SK-N-MC (cell line): ENCODE results near the gene TCHHL1.

ENCODE experiments used
- DNase-seq: peaks from one replicate; pipeline ENCODE4 v3.0.0-alpha.2; 2011; ENCODE audit warnings: low read depth, low spot score
- H3K27ac ChIP-seq: fragments of 200-600 bp; sonication (generic); 2 replicates; pipeline ENCODE4 v1.5.1; 2016; ENCODE audit warnings: mixed run types
- H3K36me3 ChIP-seq: fragments of 200-600 bp; sonication (generic); 2 replicates; pipeline ENCODE4 v1.6.1; 2017; ENCODE audit warnings: antibody characterized with exemption, low read length, mixed read lengths; ENCODE audit not compliant: insufficient read depth
- H3K4me3 ChIP-seq: fragments of 200-600 bp; sonication (generic); 2 replicates; pipeline ENCODE4 v1.5.1; 2016
- H3K9ac ChIP-seq: fragments of 200-600 bp; sonication (generic); 2 replicates; pipeline ENCODE4 v1.8.0; 2017; ENCODE audit warnings: mixed run types, mixed read lengths; ENCODE audit not compliant: insufficient read length
- H3K9me3 ChIP-seq: fragments of 200-600 bp; sonication (generic); 2 replicates; pipeline ENCODE4 v1.6.1; 2017; ENCODE audit warnings: low read depth, mild to moderate bottlenecking, antibody characterized with exemption, low read length, moderate library complexity, mixed read lengths
- EZH2 ChIP-seq: fragments of 200-600 bp; sonication (generic); IDR thresholded peaks from one replicate; pipeline ENCODE4 v1.6.1; 2017; ENCODE audit warnings: antibody characterized with exemption
- FOXP2 ChIP-seq: optimal IDR thresholded peaks from 2 replicates; pipeline ENCODE3; 2011; ENCODE audit warnings: mild to moderate bottlenecking, moderate library complexity; ENCODE audit not compliant: insufficient read depth; ENCODE audit errors: extremely low read length, control extremely low read depth
- POLR2AphosphoS5 ChIP-seq: IDR thresholded peaks from 2 replicates; pipeline ENCODE4 v1.6.1; 2012; ENCODE audit warnings: mild to moderate bottlenecking, low read depth, low read length, borderline replicate concordance

TCHHL1 gene

GRCh38 chr1:152072311-152072710 lies 16.6 kb downstream of the TCHHL1 start:
- Histone ChIP-seq H3K4me3 (no peak overlapping the region), H3K27ac (no peak overlapping the region), H3K9me3 (no peaks in the 10 kb centered on the region), H3K9ac (no peak overlapping the region), H3K36me3 (no peaks in the 10 kb centered on the region)
- TF ChIP-seq EZH2 (no peak), POLR2AphosphoS5 (no peak), FOXP2 (no peak)
- no peak for DNase-seq

- Histone ChIP-seq H3K27ac (no peak overlapping the region), H3K9me3 (no peaks in the 10 kb centered on the region), H3K4me3 (no peak overlapping the region), H3K36me3 (no peaks in the 10 kb centered on the region), H3K9ac (no peak overlapping the region)
- TF ChIP-seq FOXP2: no peak
- no peak for TF ChIP-seq EZH2
- TF ChIP-seq POLR2AphosphoS5: no peak
- DNase-seq: no peak
Measured at GRCh38 chr1:152071123-152071522, 17.7 kb downstream of the TCHHL1 start.

- no peaks in the 10 kb centered on the region for H3K9me3 ChIP-seq
- no peak overlapping the region for H3K4me3 ChIP-seq
- H3K36me3 ChIP-seq: no peaks in the 10 kb centered on the region
- no peak overlapping the region for H3K27ac ChIP-seq
- no peak for DNase-seq
- H3K9ac ChIP-seq: no peak overlapping the region
- TF ChIP-seq EZH2: no peak
- TF ChIP-seq POLR2AphosphoS5: no peak
- no peak for TF ChIP-seq FOXP2
Measured at GRCh38 chr1:152067929-152068328, 20.9 kb downstream of the TCHHL1 start.

- Histone ChIP-seq H3K27ac (no peak overlapping the region), H3K4me3 (no peak overlapping the region), H3K36me3 (no peaks in the 10 kb centered on the region), H3K9ac (no peak overlapping the region), H3K9me3 (no peaks in the 10 kb centered on the region)
- no peak for DNase-seq
- no peak for TF ChIP-seq POLR2AphosphoS5
- TF ChIP-seq FOXP2: no peak
- no peak for TF ChIP-seq EZH2
Measured at GRCh38 chr1:152067150-152067549, 21.7 kb downstream of the TCHHL1 start.

- no peak overlapping the region for H3K9ac ChIP-seq
- no peak overlapping the region for H3K4me3 ChIP-seq
- H3K36me3 ChIP-seq: no peaks in the 10 kb centered on the region
- TF ChIP-seq POLR2AphosphoS5: no peak
- TF ChIP-seq FOXP2: no peak
- TF ChIP-seq EZH2: no peak
- no peaks in the 10 kb centered on the region for H3K9me3 ChIP-seq
- no peak overlapping the region for H3K27ac ChIP-seq
- DNase-seq: no peak
Measured at GRCh38 chr1:152061952-152062351, 26.9 kb downstream of the TCHHL1 start.

GRCh38 chr1:152053375-152053774 lies 35.5 kb downstream of the TCHHL1 start:
- Histone ChIP-seq H3K9me3 (no peaks in the 10 kb centered on the region), H3K27ac (no peak overlapping the region), H3K9ac (no peak overlapping the region), H3K36me3 (no peaks in the 10 kb centered on the region), H3K4me3 (no peak overlapping the region)
- no peak for DNase-seq
- TF ChIP-seq POLR2AphosphoS5: no peak
- TF ChIP-seq FOXP2: no peak
- TF ChIP-seq EZH2: no peak

GRCh38 chr1:152052606-152053005 lies 36.3 kb downstream of the TCHHL1 start:
- DNase-seq: no peak
- H3K27ac ChIP-seq: no peak overlapping the region
- no peaks in the 10 kb centered on the region for H3K36me3 ChIP-seq
- H3K9me3 ChIP-seq: no peaks in the 10 kb centered on the region
- H3K4me3 ChIP-seq: no peak overlapping the region
- no peak overlapping the region for H3K9ac ChIP-seq
- TF ChIP-seq FOXP2 (no peak), EZH2 (no peak), POLR2AphosphoS5 (no peak)

GRCh38 chr1:152050886-152051675 lies 37.8 kb downstream of the TCHHL1 start:
- Histone ChIP-seq H3K9me3 (no peaks in the 10 kb centered on the region), H3K9ac (no peak overlapping the region), H3K4me3 (no peak overlapping the region), H3K27ac (no peak overlapping the region), H3K36me3 (no peaks in the 10 kb centered on the region)
- no peak for TF ChIP-seq EZH2
- no peak for TF ChIP-seq POLR2AphosphoS5
- TF ChIP-seq FOXP2: no peak
- DNase-seq: no peak
